Measurements from ENCODE around the gene HECTD1. TPM values are rescaled to one million over a fixed set of nuclear protein-coding genes. Genes with fewer than 3 reads are reported as not detected.
A peak's percentile ranks its signal among the peaks of the same experiment; 100 is the strongest.

HECTD1 gene
- total and polyA plus RNA-seq, 9 of the 15 experiments (the other 6 are each of a cell fraction or from before 2014, with no cell fraction given), result 27.9 to 111 (median 78.1) TPM

DNA sequence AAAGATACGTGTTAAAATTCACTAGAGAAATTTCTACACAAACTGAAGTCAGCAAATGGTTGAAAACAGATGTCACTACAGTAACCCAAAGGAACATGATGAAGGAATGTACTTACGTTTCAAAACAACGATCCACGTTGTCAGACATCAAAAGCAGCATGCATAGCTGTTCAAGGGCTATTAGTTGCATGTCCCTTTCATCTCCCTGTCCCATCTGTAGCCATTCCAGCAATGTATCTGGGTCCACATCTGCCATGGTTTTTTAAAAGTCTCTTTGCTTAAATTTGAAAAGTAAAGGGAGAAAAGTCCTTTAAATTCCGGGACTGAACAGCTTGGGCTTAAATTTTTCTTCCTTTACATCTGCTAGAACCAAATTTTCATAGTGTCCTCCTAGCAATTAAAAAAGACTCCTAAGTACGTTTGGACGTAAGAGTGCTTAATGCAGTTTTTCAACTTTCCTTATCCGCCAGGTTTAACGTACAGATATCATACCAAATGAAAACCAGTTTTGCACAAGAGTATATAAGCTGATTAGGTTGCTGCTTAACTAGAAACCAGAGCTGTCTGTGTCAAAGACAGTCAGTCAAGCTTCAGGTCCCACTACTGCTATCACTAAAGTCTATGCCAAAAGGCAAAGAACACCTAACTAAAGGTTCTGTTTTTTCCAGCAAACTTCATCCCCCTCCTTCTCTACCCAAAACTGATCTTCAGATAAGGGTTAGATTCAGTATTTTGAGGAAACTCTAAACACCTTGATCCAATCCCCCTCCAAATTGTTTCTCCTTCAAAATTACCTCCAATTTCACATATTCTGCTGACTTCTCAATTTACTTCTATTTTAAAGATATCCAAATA, 1.7 kb downstream of the HECTD1 start (continued):
- TF ChIP-seq ZKSCAN8 (CRISPR knock-in tag; IDR thresholded peaks at IDR 0.05) (no peak), SAFB2 (IDR thresholded peaks at IDR 0.05; ENCODE audit: borderline replicate concordance, low read depth, low read length, severe bottlenecking) (no peak), C11orf30 (IDR thresholded peaks at IDR 0.05; ENCODE audit: low read depth) (peak; percentile 76), SIN3A (IDR thresholded peaks at IDR 0.05; ENCODE audit: borderline replicate concordance in 2 of 2, control insufficient read depth in 1 of 2, low read depth in 2 of 2, low read length in 2 of 2) (peak in 1 of 2 experiments; percentile 82; a peak in 3 of 4 replicates), ZNF24 (IDR thresholded peaks at IDR 0.05) (no peak), MYC (IDR thresholded peaks at IDR 0.05; ENCODE audit: low read depth, low read length) (peak; percentile 36; the same call in 1 of the 2 replicates), MYC (CRISPR knock-in tag; IDR thresholded peaks at IDR 0.05; ENCODE audit: borderline replicate concordance, low read depth) (no peak), HDAC1 (IDR thresholded peaks at IDR 0.05) (peak in 1 of 2 experiments; percentile 68; a peak in 2 of 4 replicates), PML (IDR thresholded peaks at IDR 0.05; ENCODE audit: low read length) (peak; percentile 16; the same call in 1 of the 2 replicates), ZNF76 (CRISPR knock-in tag; IDR thresholded peaks at IDR 0.05; ENCODE audit: borderline replicate concordance) (no peak), FOXK2 (conservative IDR thresholded peaks at IDR 0.05 in 1 of 2, IDR thresholded peaks at IDR 0.05 in 1 of 2; ENCODE audit: low read depth in 2 of 2) (peak; percentile 73), ZKSCAN3 (CRISPR knock-in tag; IDR thresholded peaks at IDR 0.05) (no peak), GATAD2B (IDR thresholded peaks at IDR 0.05; ENCODE audit: borderline replicate concordance) (no peak), ZNF766 (CRISPR knock-in tag; conservative IDR thresholded peaks at IDR 0.05) (no peak), MAFF (IDR thresholded peaks at IDR 0.05; ENCODE audit: low read length) (0 out of 2 replicates have a peak, but pooled peaks have one; percentile 20)
- TF ChIP-seq, protein P1, sequence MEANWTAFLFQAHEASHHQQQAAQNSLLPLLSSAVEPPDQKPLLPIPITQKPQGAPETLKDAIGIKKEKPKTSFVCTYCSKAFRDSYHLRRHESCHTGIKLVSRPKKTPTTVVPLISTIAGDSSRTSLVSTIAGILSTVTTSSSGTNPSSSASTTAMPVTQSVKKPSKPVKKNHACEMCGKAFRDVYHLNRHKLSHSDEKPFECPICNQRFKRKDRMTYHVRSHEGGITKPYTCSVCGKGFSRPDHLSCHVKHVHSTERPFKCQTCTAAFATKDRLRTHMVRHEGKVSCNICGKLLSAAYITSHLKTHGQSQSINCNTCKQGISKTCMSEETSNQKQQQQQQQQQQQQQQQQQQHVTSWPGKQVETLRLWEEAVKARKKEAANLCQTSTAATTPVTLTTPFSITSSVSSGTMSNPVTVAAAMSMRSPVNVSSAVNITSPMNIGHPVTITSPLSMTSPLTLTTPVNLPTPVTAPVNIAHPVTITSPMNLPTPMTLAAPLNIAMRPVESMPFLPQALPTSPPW (CRISPR knock-in tag; IDR thresholded peaks at IDR 0.05), result peak; percentile 45; the same call in 1 of the 2 replicates
- TF ChIP-seq, protein P2, sequence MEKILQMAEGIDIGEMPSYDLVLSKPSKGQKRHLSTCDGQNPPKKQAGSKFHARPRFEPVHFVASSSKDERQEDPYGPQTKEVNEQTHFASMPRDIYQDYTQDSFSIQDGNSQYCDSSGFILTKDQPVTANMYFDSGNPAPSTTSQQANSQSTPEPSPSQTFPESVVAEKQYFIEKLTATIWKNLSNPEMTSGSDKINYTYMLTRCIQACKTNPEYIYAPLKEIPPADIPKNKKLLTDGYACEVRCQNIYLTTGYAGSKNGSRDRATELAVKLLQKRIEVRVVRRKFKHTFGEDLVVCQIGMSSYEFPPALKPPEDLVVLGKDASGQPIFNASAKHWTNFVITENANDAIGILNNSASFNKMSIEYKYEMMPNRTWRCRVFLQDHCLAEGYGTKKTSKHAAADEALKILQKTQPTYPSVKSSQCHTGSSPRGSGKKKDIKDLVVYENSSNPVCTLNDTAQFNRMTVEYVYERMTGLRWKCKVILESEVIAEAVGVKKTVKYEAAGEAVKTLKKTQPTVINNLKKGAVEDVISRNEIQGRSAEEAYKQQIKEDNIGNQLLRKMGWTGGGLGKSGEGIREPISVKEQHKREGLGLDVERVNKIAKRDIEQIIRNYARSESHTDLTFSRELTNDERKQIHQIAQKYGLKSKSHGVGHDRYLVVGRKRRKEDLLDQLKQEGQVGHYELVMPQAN (IDR thresholded peaks at IDR 0.05; ENCODE audit: borderline replicate concordance), result peak; percentile 60; the same call in 1 of the 2 replicates
- TF ChIP-seq, protein P3, sequence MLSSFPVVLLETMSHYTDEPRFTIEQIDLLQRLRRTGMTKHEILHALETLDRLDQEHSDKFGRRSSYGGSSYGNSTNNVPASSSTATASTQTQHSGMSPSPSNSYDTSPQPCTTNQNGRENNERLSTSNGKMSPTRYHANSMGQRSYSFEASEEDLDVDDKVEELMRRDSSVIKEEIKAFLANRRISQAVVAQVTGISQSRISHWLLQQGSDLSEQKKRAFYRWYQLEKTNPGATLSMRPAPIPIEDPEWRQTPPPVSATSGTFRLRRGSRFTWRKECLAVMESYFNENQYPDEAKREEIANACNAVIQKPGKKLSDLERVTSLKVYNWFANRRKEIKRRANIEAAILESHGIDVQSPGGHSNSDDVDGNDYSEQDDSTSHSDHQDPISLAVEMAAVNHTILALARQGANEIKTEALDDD (IDR thresholded peaks at IDR 0.05), result peak; percentile 72
- TF ChIP-seq, protein P4, sequence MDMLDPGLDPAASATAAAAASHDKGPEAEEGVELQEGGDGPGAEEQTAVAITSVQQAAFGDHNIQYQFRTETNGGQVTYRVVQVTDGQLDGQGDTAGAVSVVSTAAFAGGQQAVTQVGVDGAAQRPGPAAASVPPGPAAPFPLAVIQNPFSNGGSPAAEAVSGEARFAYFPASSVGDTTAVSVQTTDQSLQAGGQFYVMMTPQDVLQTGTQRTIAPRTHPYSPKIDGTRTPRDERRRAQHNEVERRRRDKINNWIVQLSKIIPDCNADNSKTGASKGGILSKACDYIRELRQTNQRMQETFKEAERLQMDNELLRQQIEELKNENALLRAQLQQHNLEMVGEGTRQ (CRISPR knock-in tag; IDR thresholded peaks at IDR 0.05), result no peak
- TF ChIP-seq, protein P5, sequence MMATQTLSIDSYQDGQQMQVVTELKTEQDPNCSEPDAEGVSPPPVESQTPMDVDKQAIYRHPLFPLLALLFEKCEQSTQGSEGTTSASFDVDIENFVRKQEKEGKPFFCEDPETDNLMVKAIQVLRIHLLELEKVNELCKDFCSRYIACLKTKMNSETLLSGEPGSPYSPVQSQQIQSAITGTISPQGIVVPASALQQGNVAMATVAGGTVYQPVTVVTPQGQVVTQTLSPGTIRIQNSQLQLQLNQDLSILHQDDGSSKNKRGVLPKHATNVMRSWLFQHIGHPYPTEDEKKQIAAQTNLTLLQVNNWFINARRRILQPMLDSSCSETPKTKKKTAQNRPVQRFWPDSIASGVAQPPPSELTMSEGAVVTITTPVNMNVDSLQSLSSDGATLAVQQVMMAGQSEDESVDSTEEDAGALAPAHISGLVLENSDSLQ (IDR thresholded peaks at IDR 0.05), result no peak

Data from K562 (cell line).